NT2/D1 (cell line): ENCODE data around the gene BMAL1.

Experiments used
- DNase-seq: peaks from one replicate; pipeline ENCODE4 v3.0.0-alpha.2; 2011; ENCODE audit warnings: low read depth, low spot score
- H3K27me3 ChIP-seq: 2 replicates; pipeline ENCODE4 v1.6.0; 2011; ENCODE audit warnings: mild to moderate bottlenecking; ENCODE audit not compliant: insufficient read length, insufficient read depth
- H3K36me3 ChIP-seq: 2 replicates; pipeline ENCODE4 v1.6.1; 2011; ENCODE audit warnings: mild to moderate bottlenecking, low read length, mixed read lengths; ENCODE audit not compliant: insufficient read depth, insufficient read length
- H3K4me1 ChIP-seq: 2 replicates; pipeline ENCODE4 v1.5.1; 2011; ENCODE audit not compliant: insufficient read depth, insufficient read length
- H3K4me3 ChIP-seq: 2 replicates; pipeline ENCODE4 v1.5.1; 2011; ENCODE audit warnings: low read depth; ENCODE audit not compliant: insufficient read length
- H3K9ac ChIP-seq: 2 replicates; pipeline ENCODE4 v1.6.0; 2011; ENCODE audit warnings: low read depth; ENCODE audit not compliant: insufficient read length
- H3K9me3 ChIP-seq: 2 replicates; pipeline ENCODE4 v1.5.1; 2011; ENCODE audit warnings: mild to moderate bottlenecking, low read length; ENCODE audit not compliant: insufficient read depth
- SUZ12 ChIP-seq: IDR thresholded peaks from 2 replicates; pipeline ENCODE4 v1.6.1; 2011; ENCODE audit not compliant: insufficient read length, insufficient read depth; ENCODE audit errors: extremely low read depth
- YY1 ChIP-seq: IDR thresholded peaks from 2 replicates; pipeline ENCODE4 v1.6.1; 2011; ENCODE audit not compliant: insufficient read length, insufficient read depth
- ZNF274 ChIP-seq: IDR thresholded peaks from 2 replicates; pipeline ENCODE4 v1.6.1; 2011; ENCODE audit warnings: mild to moderate bottlenecking, low read depth, low read length

BMAL1 gene

DNA sequence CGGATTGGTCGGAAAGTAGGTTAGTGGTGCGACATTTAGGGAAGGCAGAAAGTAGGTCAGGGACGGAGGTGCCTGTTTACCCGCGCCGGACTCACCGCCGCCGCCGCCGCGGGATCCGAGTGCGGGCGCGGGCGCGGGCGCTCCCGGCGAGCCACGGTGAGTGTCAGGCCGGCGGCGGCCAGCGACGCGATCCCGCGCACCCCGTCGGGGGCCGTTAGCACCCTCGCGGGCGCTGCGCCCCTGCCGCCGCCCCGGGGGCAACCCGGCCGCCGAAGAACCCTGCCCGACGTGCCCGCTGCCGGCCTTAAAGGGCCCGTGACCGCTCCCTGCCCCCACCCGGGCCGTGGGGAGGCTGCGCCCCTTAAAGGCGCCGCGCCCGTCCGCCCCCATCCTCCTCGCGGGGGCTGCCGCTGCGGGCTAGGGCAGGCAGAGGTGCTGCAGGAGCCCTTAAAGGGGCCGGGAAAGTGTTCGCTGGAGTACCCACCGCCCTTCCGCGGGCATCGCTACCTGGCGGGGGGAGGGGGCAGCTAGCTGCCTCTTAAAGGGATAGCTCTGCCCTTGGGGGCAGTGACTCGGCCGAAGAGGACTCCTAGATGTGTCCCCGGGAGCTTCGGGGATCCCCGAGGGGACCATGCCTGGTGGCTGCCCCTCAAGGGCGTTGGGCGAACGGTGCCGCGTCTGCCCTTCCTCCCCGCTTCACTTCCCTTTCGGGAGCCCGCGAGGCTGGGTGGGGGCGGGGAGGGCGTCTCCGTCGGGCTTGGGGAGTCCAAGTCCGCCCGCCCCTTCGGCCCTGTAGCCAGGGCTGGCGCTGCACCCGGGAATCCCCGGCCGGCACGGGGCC, at the start of gene BMAL1:
Gene BMAL1, plus strand, starts transcription at position 23 of the 841 bp plus-strand sequence. CDS start 76,519 bp downstream, outside the sequence.
- TF ChIP-seq YY1 (no peak), SUZ12 (no peak), ZNF274 (no peak)
- H3K27me3 ChIP-seq: peaks cover 63% of the 10 kb centered on the region

DNA sequence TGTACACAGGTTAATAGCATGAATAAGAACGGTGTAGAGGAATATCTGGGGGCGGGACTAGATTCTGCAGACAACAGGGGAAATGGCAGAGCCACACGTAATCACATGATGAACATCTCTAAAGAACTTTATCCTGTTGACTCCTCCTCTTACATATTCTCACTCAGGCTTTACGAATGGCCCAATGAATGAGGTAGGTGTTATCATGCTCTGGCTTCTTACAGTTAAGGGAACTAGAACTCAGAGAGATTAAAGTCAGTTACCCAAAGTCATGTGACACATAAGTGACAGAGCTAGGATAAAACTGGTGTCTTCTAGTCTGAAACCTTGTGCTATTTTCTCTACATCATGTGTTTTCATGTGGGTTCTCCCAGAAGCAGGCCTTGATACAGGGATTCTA, 49.0 kb upstream of the BMAL1 start:
- TF ChIP-seq YY1: no peak
- no peak for TF ChIP-seq SUZ12
- TF ChIP-seq ZNF274: no peak
- H3K36me3 ChIP-seq: no peaks in the 10 kb centered on the region

More for the DNA sequence above, at the start of gene BMAL1:
- H3K9ac ChIP-seq: peak within 1 kb of the TSS; percentile 32
- H3K4me1 ChIP-seq: peaks cover 2% of the 10 kb centered on the region
- no peaks in the 10 kb centered on the region for H3K36me3 ChIP-seq
- H3K4me3 ChIP-seq: peak within 1 kb of the TSS; percentile 58
- no peaks in the 10 kb centered on the region for H3K9me3 ChIP-seq
- DNase-seq: no peak

DNA sequence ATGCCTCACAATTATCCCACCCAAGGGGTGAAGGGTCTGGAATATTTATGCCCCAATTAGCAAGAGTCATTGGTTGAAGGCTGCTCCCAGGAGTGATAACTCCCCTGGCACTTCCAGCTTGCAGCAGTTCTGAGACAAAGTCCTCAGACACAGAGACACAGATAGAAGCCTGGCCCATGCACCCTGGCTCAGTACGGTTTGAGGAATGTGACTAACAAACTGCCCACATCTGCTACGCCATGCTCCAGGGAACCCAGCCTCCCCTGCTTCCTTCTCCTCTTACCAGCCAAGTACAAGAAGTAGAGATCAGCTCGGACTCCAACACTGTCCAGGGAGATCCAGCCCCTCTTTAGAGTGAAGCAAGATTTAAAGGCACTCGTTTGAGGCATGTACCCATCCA, 48.5 kb upstream of the BMAL1 start:
- TF ChIP-seq YY1 (no peak), ZNF274 (no peak), SUZ12 (no peak)
- Histone ChIP-seq H3K9me3 (no peaks in the 10 kb centered on the region), H3K4me1 (no peaks in the 10 kb centered on the region), H3K36me3 (no peaks in the 10 kb centered on the region), H3K27me3 (peaks cover 5% of the 10 kb centered on the region), H3K9ac (no peak overlapping the region), H3K4me3 (no peak overlapping the region)
- no peak for DNase-seq

More for the DNA sequence above, 49.0 kb upstream of the BMAL1 start:
- Histone ChIP-seq H3K4me1 (no peaks in the 10 kb centered on the region), H3K9me3 (no peaks in the 10 kb centered on the region), H3K27me3 (peaks cover 5% of the 10 kb centered on the region), H3K9ac (no peak overlapping the region), H3K4me3 (no peak overlapping the region)
- no peak for DNase-seq

DNA sequence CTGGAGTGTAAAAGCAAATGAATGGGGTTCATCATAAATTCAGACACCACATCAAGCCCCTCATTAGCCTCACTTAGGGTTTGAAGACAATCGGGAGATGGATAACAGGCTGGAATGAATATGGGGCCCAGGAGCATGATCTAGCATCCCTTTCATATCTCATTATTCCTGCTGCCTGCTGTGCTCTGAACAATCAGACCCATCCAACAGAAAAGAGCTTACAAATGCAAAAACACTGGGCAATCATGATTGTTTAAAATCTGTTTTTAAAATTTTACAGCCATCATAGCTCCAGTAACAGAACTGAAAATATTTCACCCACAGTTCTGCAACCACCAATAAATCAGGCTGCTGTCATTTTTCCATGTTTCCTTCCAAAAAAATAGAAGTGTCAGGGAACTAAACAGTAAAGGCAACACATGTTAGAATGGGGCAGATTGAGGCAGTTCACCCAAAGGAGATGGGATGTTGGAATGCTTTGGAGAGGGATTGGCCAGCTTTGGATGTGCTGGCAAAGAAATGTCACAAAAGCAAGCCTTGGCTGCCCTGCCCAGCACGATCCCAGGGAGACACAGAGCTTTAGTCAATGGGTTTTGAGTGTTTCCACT, 47.8 kb upstream of the BMAL1 start:
- no peak overlapping the region for H3K4me3 ChIP-seq
- no peaks in the 10 kb centered on the region for H3K36me3 ChIP-seq
- H3K9ac ChIP-seq: no peak overlapping the region
- no peaks in the 10 kb centered on the region for H3K9me3 ChIP-seq
- H3K27me3 ChIP-seq: peaks cover 5% of the 10 kb centered on the region
- H3K4me1 ChIP-seq: no peaks in the 10 kb centered on the region
- TF ChIP-seq YY1 (no peak), SUZ12 (no peak), ZNF274 (no peak)
- no peak for DNase-seq

DNA sequence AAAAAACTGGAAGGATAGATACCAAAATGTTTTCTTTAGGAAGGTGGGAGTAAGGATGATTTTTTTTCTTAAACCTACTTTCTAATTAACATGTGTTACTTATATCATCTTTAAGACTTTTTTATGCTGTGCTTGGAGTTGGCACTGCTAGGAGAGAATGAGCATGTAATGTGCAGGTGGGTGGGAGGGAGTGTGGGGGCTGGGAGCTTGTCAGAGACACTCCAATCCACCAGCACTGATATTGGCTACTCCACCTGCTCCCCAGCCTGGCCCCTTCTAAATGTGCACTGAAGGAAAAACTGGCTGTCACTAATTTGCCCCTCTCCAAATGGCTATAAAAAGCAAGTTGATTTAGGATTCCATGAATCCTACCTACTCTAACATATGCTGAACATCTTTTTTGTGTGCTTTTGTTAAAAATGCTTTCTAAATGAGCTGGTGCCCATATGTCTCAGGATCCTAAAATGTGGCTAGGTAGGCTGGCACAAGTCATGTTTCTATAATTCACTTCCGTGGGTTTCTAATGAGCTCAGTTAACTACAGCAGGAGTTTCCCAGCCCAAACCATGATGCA, 44.3 kb upstream of the BMAL1 start:
- Histone ChIP-seq H3K9me3 (peaks cover 7% of the 10 kb centered on the region; the same call in 1 of the 2 replicates), H3K4me3 (no peak overlapping the region), H3K36me3 (no peaks in the 10 kb centered on the region), H3K27me3 (no peaks in the 10 kb centered on the region), H3K9ac (no peak overlapping the region), H3K4me1 (no peaks in the 10 kb centered on the region)
- DNase-seq: no peak
- TF ChIP-seq YY1 (no peak), SUZ12 (no peak), ZNF274 (no peak)

DNA sequence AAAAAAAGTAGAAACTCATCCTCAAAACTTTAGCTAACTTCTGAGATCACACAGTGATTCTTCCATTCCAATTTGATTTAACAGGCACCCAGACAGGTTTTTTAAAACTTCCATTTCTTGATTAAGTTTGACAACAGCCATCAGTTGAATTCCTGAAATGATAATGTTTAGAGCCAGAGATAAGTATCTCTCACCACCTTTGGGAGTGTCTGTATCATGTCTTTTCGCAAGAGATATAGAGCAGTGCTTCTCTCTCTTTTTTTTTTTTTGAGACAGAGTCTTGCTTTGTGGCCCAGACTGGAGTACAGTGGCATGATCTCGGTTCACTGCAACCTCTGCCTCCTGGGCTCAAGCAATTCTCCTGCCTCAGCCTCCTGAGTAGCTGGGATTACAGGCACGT, 41.7 kb upstream of the BMAL1 start:
- no peaks in the 10 kb centered on the region for H3K4me1 ChIP-seq
- DNase-seq: no peak
- no peaks in the 10 kb centered on the region for H3K36me3 ChIP-seq
- no peaks in the 10 kb centered on the region for H3K27me3 ChIP-seq
- TF ChIP-seq ZNF274: no peak
- no peak for TF ChIP-seq SUZ12
- TF ChIP-seq YY1: no peak
- no peak overlapping the region for H3K9ac ChIP-seq
- H3K9me3 ChIP-seq: peaks cover 7% of the 10 kb centered on the region; the same call in 1 of the 2 replicates
- no peak overlapping the region for H3K4me3 ChIP-seq

DNA sequence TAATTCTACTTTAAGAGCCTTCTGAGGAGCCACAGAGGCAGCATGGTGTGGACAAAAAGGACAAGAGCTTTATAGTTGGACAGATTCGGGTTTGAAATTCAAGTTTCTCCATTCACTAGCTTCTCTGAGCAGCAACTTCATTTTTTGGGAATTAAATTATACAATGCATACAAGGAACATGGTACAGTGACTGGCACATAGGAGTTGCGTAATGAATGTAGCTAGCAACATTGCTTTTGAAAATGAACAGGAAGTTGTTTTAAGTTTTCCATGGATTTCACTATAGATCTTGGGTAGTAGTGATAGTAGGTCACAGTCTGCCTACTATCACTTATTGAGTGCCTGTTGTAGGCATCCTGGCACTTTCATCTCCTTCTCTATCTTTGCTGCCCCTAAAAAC, 41.0 kb upstream of the BMAL1 start:
- Histone ChIP-seq H3K36me3 (no peaks in the 10 kb centered on the region), H3K4me1 (no peaks in the 10 kb centered on the region), H3K9ac (no peak overlapping the region), H3K9me3 (peaks cover 7% of the 10 kb centered on the region; the same call in 1 of the 2 replicates), H3K4me3 (no peak overlapping the region), H3K27me3 (no peaks in the 10 kb centered on the region)
- TF ChIP-seq SUZ12 (no peak), YY1 (no peak), ZNF274 (no peak)
- no peak for DNase-seq
